GM18870 (cell line): ENCODE data around the gene FANK1.
"Not testable (repeated sequence)": the region's sequence is repeated elsewhere in the genome, so short reads cannot be mapped to it uniquely, and the experiment has no call there.

ENCODE experiments used
- ATAC-seq: cut with Tn5 transposase; IDR thresholded peaks from one replicate; pipeline ENCODE4 v1.9.1; 2021; ENCODE audit warnings: moderate library complexity; ENCODE audit not compliant: unreplicated experiment

Gene FANK1

GRCh38 chr10:125927265-125927664 lies 30.9 kb downstream of the FANK1 start:
- ATAC-seq: not testable (repeated sequence)

GRCh38 chr10:125928928-125929585 lies 32.7 kb downstream of the FANK1 start:
- ATAC-seq: no peak

DNA sequence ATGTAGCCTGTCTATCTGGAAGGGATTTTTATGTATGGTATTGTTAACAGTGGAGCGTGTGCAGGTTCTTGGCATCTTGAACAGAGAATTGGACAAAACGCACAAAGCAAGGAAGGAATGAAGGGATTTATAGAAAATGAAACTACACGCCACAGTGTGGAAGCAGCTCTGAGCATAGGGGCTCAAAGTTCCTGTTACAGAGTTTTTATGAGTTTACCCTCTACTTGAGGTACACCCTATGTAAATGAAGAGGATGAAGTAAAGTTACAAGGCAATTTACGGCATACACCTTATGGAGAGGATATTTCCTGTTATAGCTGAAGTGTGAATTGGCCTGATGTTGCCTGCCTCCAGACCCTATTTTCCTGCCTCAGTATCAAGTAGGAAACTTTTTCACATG lies 33.3 kb downstream of the FANK1 start:
- ATAC-seq: no peak

DNA sequence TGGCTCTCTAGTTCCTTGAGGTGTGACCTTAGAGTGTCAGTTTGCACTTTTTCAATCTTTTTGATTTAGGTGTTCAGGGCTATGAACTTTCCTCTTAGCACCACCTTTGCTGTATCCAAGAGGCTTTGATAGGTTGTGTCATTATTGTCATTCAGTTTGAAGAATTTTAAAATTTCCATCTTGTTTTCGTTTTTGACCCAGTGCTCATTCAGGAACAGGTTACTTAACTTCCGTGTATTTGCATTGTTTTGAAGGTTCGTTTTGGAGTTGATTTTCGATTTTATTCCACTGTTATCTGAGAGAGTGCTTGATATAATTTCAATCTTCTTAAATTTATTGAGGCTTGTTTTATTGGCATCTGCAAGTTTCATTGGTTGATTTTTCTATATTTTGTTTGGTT lies 37.3 kb downstream of the FANK1 start:
- no peak for ATAC-seq

DNA sequence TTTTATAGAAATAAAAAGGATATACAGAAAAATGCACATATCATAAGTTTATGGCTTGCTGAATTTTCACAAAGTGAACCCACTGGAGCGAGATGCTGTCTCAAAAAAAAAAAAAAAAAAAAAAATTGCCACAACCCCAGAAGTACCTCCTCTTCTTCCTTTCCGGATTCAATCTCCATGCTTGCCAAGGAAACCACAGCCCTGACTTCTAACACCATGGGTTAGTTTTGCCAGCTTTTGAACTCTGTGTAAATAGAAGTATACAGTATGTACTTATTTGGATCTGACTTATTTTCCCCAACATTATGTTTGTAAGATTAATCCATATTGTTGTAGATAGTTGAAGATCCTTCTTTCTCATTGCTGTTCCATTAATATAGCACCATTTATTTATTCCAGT lies 40.0 kb downstream of the FANK1 start:
- no peak for ATAC-seq

DNA sequence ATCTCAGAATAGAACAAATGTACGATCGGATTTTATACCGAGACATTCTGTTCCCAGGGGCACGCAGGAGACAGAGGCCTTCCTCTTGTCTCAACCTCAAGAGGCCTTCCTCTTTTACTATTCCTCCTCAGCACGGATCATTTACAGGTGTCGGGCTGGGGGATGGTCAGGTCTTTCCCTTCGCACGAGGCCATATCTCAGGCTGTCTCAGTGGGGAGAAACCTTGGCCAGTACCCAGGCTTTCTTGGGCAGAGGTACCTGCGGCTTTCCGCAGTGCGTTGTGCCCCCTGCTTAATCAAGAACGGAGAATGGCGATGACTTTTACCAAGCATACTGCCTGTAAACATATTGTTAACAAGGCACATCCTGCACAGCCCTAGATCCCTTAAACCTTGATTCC lies 44.2 kb downstream of the FANK1 start:
- ATAC-seq: no peak

- ATAC-seq: no peak
Measured at GRCh38 chr10:125951290-125951689, 54.9 kb downstream of the FANK1 start.

DNA sequence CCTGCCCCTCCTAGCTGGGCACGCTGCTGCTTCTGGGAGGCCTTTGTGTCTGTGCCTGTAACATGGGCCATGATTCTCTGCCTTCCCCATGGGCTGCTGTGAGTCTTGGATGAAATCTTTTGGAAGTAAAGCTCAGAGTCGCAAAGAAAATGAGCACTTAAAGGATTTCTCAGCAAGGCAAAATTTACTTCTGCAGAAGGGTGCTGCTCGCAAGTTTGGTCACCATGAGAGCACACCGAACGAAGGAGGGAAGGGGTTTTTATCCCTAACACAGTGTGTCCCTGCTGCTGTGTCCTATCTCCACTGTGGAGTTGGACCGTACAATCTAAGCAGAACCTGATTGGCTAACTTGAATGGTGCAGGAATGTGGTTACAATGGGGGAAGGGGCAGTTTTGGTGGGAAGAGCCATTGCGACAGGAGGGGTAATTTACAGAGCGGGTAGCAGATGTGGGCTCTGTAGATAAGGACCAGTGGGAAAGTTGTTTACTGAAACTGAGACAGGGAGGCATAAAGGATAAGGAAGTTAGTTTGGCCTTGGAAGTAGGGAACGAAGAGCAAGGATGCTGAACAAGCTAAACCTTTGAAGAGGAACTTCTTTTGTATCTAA lies 57.5 kb downstream of the FANK1 start:
- ATAC-seq: no peak

- no peak for ATAC-seq
Measured at GRCh38 chr10:125955766-125956165, 59.4 kb downstream of the FANK1 start.

- no peak for ATAC-seq
Measured at GRCh38 chr10:125961743-125962142, 65.4 kb downstream of the FANK1 start.

DNA sequence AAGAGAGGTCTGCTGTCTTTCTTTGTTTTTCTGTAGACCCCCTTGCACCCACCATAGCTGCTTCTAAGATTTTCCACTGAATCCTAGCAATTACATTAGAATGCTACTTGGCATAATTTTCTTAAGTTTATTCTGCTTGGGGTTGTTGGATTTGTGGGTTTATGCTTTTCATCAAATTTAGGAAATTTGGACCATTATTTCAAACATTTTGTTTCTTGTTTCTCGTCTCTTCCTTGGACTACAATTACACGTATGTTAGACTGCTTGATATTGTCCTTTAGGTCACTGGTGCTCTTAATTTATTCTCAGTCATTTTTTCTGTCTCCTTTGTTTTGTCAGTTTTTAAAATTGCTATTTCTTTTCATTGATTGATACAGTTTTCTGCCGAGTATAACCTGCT lies 65.8 kb downstream of the FANK1 start:
- ATAC-seq: no peak

- ATAC-seq: no peak
Measured at GRCh38 chr10:125964558-125964957, 68.2 kb downstream of the FANK1 start.

DNA sequence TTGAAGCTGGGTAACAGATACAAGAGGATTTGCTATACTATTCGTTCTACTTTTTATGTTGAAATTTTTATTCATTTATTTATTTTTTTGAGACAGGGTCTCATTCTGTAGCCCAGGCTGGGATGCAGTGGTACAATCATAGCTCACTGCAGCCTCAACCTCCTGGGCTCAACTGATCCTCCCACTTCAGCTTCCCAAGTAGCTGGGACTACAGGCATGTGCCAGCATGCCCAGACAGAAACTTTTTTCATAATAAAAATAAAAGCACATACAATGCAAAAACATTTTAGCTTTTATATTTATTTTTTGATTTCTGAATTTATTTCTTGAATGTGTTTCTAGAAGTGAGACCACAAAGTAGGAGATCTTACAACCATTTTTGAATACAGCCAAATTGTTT lies 71.2 kb downstream of the FANK1 start:
- ATAC-seq: no peak

DNA sequence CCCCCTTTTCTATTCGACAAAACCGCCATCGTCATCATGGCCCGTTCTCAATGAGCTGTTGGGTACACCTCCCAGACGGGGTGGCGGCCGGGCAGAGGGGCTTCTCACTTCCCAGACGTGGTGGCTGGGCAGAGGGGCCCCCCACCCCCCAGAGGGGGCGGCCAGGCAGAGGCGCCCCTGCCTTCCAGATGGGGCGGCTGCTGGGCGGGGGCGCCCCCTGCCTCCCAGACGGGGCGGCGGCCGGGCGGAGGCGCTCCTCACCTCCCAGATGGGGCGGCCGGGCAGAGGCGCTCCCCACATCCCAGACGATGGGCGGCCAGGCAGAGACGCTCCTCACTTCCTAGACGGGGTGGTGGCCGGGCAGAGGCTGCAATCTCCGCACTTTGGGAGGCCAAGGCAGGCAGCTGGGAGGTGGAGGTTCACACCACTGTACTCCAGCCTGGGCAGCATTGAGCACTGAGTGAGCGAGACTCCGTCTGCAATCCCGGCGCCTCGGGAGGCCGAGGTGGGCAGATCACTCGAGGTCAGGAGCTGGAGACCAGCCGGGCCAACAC lies 73.8 kb downstream of the FANK1 start:
- not testable (repeated sequence) for ATAC-seq

DNA sequence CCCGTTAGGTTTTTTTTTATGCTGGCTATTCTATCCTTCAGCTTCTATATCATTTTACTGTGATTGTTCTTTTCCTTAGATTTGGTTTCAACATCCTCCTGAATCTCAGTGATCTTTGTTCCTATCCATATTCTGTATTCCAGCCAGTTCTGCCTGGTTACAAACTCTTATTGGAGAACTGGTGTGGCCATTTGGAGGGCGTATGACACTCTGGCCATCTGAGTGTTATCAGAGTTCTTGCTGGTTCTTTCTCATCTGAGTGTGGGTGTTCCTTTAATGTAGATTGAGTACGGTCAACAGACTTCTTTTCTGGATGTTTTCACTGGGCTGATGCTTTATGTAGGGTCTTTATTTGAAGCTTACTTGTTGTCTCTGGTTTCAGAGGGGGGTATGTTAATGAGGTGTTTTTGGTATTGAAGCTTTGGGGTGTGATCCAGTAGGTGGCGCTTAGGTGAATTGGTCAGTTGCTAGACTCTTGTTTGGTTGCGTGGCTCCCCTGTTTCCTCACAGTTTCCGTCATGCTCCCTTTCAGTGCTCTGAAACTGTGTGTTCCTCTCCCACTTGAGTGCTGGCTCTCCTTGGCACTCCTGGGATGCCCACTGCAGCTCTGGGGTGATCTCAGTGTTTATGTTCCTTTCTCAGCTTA lies 80.7 kb downstream of the FANK1 start:
- ATAC-seq: no peak

GRCh38 chr10:125979976-125980375 lies 83.6 kb downstream of the FANK1 start:
- ATAC-seq: no peak

DNA sequence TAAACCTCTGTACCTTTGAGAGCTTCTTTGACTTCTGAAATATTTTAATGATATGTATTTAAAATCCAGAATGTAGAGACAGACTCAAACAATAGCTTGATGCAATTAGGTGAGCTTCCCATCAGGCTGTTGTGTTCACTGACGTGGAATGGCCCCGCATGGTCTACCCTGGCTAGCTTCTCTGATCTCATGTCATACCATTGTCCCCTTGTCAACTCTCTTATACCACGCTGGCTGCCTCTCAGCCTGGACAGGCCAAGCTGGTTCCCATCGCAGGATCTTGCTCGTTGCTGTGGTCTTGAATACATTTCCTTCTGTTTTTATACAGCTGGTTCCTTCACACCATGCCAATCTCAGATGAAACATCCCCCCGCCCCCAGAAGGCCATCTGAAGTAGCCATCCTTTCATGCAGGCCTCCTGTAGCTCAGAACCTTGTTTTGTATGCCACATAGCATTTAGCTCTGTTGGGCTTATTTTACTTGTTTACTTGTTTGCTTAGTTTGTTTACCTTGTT lies 84.2 kb downstream of the FANK1 start:
- ATAC-seq: no peak

GRCh38 chr10:125982260-125982948 lies 86.0 kb downstream of the FANK1 start:
- ATAC-seq: peak; percentile 79

GRCh38 chr10:125983161-125983560 lies 86.8 kb downstream of the FANK1 start:
- no peak for ATAC-seq

- no peak for ATAC-seq
Measured at GRCh38 chr10:125983656-125984055, 87.3 kb downstream of the FANK1 start.

DNA sequence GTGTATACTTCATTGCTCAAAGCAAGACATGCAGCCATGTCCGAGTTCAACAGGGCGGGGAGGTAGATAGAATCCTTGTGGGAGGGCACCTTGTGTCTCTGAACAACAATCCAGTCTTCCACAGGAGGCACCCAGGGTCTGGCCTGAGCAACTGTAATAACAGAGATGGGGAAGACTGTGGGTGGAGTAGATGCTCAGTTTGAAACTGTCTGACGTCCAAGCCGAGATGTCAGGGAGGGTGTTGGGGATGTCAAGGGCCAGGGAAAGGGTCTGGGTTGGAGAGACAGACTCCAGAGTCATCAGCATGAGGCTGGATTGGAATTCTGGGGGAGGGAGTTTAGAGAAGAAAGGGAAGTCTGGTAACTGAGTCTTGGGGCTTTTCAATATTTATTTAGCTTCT lies 88.0 kb downstream of the FANK1 start:
- ATAC-seq: no peak
